ENCODE data around the gene IL18RAP.

GRCh38 chr2:102434655-102435381, 11.9 kb downstream of the IL18RAP start:
- no peak for TF ChIP-seq CTCF (IDR thresholded peaks at IDR 0.05; ENCODE audit: insufficient read depth, low read length)
- no peak for TF ChIP-seq GABPA (IDR thresholded peaks at IDR 0.05; ENCODE audit: low read depth)
- TF ChIP-seq REST (IDR thresholded peaks at IDR 0.05; ENCODE audit: insufficient replicate concordance, low read depth): no peak
- TF ChIP-seq POLR2AphosphoS5 (IDR thresholded peaks at IDR 0.05; ENCODE audit: low read depth): no peak
- no peak for TF ChIP-seq SPI1 (IDR thresholded peaks at IDR 0.05; ENCODE audit: borderline replicate concordance, low read depth)

Measured in HL-60 (cell line).